Gastrocnemius medialis (tissue), 4 donors: ENCODE data around the gene TENM3.

Source experiments
- CTCF ChIP-seq, 5 experiments: fragments of 450-650 bp in 3 of 5; fragments of 200-600 bp in 2 of 5; sonication (generic) in 2 of 5; IDR thresholded peaks in 4 of 5; conservative IDR thresholded peaks in 1 of 5; 1 replicate in 4 of 5; 2 replicates in 1 of 5; pipeline ENCODE4 v1.5.1; 2016 to 2019; ENCODE audit warnings: antibody characterized with exemption in 5 of 5, mild to moderate bottlenecking in 3 of 5, moderate library complexity in 3 of 5
- POLR2A ChIP-seq, 2 donors: fragments of 450-650 bp; IDR thresholded peaks; one replicate each; pipeline ENCODE4 v1.6.1; 2017; ENCODE audit warnings: antibody characterized with exemption in 2 of 2, mild to moderate bottlenecking in 2 of 2, moderate library complexity in 2 of 2

DNA sequence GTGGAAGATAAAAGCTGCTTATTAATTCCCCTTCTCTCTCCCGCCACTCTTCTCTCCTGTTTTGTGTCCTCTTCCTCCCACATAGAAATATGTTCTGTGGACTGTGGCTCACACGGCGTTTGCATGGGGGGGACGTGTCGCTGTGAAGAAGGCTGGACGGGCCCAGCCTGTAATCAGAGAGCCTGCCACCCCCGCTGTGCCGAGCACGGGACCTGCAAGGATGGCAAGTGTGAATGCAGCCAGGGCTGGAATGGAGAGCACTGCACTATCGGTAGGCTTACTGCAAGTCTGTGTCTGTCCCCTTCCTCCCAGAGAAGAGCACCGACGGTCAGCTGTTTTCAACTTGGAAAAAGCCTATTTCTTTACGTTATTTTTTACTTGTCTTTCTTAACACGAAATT, 444.9 kb downstream of the TENM3 start:
- TF ChIP-seq CTCF (IDR thresholded peaks at IDR 0.05 in 4 of 5, conservative IDR thresholded peaks at IDR 0.05 in 1 of 5): no peak
- no peak for TF ChIP-seq POLR2A (IDR thresholded peaks at IDR 0.05)
